Keratinocyte (primary cell): ENCODE results near the gene KRTAP5-8.

Experiments
- CTCF ChIP-seq, 3 experiments: IDR thresholded peaks in 1 of 3; conservative IDR thresholded peaks in 1 of 3; optimal IDR thresholded peaks in 1 of 3; 2 replicates in 2 of 3; 3 replicates in 1 of 3; pipeline versions ENCODE3 to v1.5.1; 2011; ENCODE audit warnings: low read length in 3 of 3, mild to moderate bottlenecking in 3 of 3, moderate library complexity in 2 of 3, control low read depth in 1 of 3, inconsistent platforms in 1 of 3; ENCODE audit not compliant: insufficient read depth in 2 of 3; ENCODE audit errors: extremely low read depth in 1 of 3
- EZH2 ChIP-seq: IDR thresholded peaks from one replicate; pipeline ENCODE4 v1.6.1; 2012; ENCODE audit warnings: inconsistent platforms, mild to moderate bottlenecking, low read length, moderate library complexity

- TF ChIP-seq EZH2 (no peak), CTCF (optimal IDR thresholded peaks at IDR 0.05 in 1 of 3, IDR thresholded peaks at IDR 0.05 in 1 of 3, conservative IDR thresholded peaks at IDR 0.05 in 1 of 3; ENCODE audit: extremely low read depth in 1 of 3, insufficient read depth in 2 of 3, low read length in 3 of 3) (no peak)
Observed at GRCh38 chr11:71545405-71545966, 7.7 kb downstream of the KRTAP5-8 start.
